ENCODE data around the gene LRRC56.
A peak's percentile ranks its signal among the peaks of the same experiment; 100 is the strongest.

LRRC56 gene

GRCh38 chr11:506238-506994, 30.9 kb upstream of the LRRC56 start:
- peak; percentile 98 for DNase-seq (ENCODE audit: low read depth, low spot score)
- H3K4me3 ChIP-seq (ENCODE audit: low read depth, low read length) = peak overlapping the region; percentile 83
- in situ Hi-C loops (cut with HindIII; ENCODE audit: low sequenced_read_pairs) = no loop called here
- TF ChIP-seq CTCF (IDR thresholded peaks at IDR 0.05; ENCODE audit: low read depth, low read length) = no peak

- in situ Hi-C loops (cut with HindIII; ENCODE audit: low sequenced_read_pairs) = no loop called here
These were observed 30.2 kb upstream of the LRRC56 start, which contains the start of gene RNH1 for GRCh38 chr11:506995-507726. TSS of gene RNH1 (minus strand) at chr11:507242. CDS start at chr11:502162, 5,080 bp downstream.

GRCh38 chr11:507727-508515, 29.4 kb upstream of the LRRC56 start:
- TF ChIP-seq CTCF (IDR thresholded peaks at IDR 0.05; ENCODE audit: low read depth, low read length) = no peak
- in situ Hi-C loops (cut with HindIII; ENCODE audit: low sequenced_read_pairs) = no loop called here
- H3K4me3 ChIP-seq (ENCODE audit: low read depth, low read length) = peak overlapping the region; percentile 53
- no peak for DNase-seq (ENCODE audit: low read depth, low spot score)

More at GRCh38 chr11:506995-507726, 30.2 kb upstream of the LRRC56 start, which contains the start of gene RNH1:
- peak; percentile 95 for DNase-seq (ENCODE audit: low read depth, low spot score)
- TF ChIP-seq CTCF (IDR thresholded peaks at IDR 0.05; ENCODE audit: low read depth, low read length) = no peak
- peak within 1 kb of the TSS; percentile 83 for H3K4me3 ChIP-seq (ENCODE audit: low read depth, low read length)

- no peak overlapping the region for H3K4me3 ChIP-seq (ENCODE audit: low read depth, low read length)
- in situ Hi-C loops (cut with HindIII; ENCODE audit: low sequenced_read_pairs) = no loop called here
- TF ChIP-seq CTCF (IDR thresholded peaks at IDR 0.05; ENCODE audit: low read depth, low read length) = no peak
- DNase-seq (ENCODE audit: low read depth, low spot score) = no peak
These were observed 28.4 kb upstream of the LRRC56 start for GRCh38 chr11:508956-509355.

- DNase-seq (ENCODE audit: low read depth, low spot score) = no peak
- in situ Hi-C loops (cut with HindIII; ENCODE audit: low sequenced_read_pairs) = no loop called here
These were observed 24.3 kb upstream of the LRRC56 start for GRCh38 chr11:512761-513595.

More at GRCh38 chr11:512761-513595, 24.3 kb upstream of the LRRC56 start:
- no peak for TF ChIP-seq CTCF (IDR thresholded peaks at IDR 0.05; ENCODE audit: low read depth, low read length)
- H3K4me3 ChIP-seq (ENCODE audit: low read depth, low read length) = no peak overlapping the region
